PFSK-1 (cell line): ENCODE measurements around the gene ALKBH5.

Experiments
- FOXP2 ChIP-seq: optimal IDR thresholded peaks from 2 replicates; pipeline ENCODE3; 2011; ENCODE audit warnings: borderline replicate concordance, control low read depth, inconsistent platforms; ENCODE audit not compliant: insufficient read depth; ENCODE audit errors: extremely low read length, extremely low read depth
- POLR2AphosphoS5 ChIP-seq: IDR thresholded peaks from 2 replicates; pipeline ENCODE4 v1.6.1; 2012; ENCODE audit warnings: low read depth, mild to moderate bottlenecking, control low read depth, low read length, moderate library complexity
- REST ChIP-seq, 2 experiments: IDR thresholded peaks; 2 replicates each; pipeline versions ENCODE4 v1.6.1 to v1.8.0; 2011 to 2012; ENCODE audit warnings: low read depth in 2 of 2, low read length in 2 of 2, control low read depth in 1 of 2, inconsistent platforms in 1 of 2, mild to moderate bottlenecking in 1 of 2, moderate library complexity in 1 of 2; ENCODE audit not compliant: insufficient read depth in 1 of 2
- SIN3A ChIP-seq: IDR thresholded peaks from 2 replicates; pipeline ENCODE4 v1.6.1; 2012; ENCODE audit warnings: mild to moderate bottlenecking, low read length, moderate library complexity, borderline replicate concordance; ENCODE audit not compliant: insufficient read depth
- TAF1 ChIP-seq: IDR thresholded peaks from 2 replicates; pipeline ENCODE4 v1.6.1; 2012; ENCODE audit warnings: low read length, control low read depth, borderline replicate concordance; ENCODE audit not compliant: insufficient read depth

ALKBH5 gene

GRCh38 chr17:18237461-18237860 is 53.8 kb downstream of the ALKBH5 start:
- TF ChIP-seq REST (IDR thresholded peaks at IDR 0.05; ENCODE audit: insufficient read depth in 1 of 2, low read depth in 2 of 2, low read length in 2 of 2), result no peak

DNA sequence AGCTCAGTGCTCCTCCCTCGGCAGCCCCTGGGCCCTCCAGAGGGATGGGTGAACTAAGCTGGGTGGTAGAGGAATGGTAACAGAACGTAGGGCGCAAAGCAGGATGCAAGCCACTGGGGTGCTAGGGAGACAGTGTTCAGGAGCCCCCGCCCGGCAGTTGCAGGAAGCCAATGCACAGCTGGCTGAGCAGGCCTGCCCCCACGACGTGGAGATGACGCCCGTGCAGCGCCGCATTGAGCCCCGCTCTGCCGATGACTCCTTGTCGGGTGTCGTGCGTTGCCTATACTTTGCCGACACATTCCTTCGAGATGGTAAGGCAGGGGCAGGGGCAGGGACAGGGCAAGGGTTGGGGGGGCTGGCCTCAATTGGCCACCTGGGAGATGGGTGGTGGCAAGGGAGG is 54.7 kb downstream of the ALKBH5 start:
- TF ChIP-seq SIN3A (no peak), TAF1 (no peak), FOXP2 (no peak)

- TF ChIP-seq FOXP2 (no peak), REST (IDR thresholded peaks at IDR 0.05; ENCODE audit: insufficient read depth in 1 of 2, low read depth in 2 of 2, low read length in 2 of 2) (no peak), TAF1 (no peak), POLR2AphosphoS5 (no peak), SIN3A (no peak)
Measured at GRCh38 chr17:18240449-18240848, 56.8 kb downstream of the ALKBH5 start.

- TF ChIP-seq POLR2AphosphoS5 (no peak), SIN3A (no peak), TAF1 (no peak), FOXP2 (no peak), REST (IDR thresholded peaks at IDR 0.05; ENCODE audit: insufficient read depth in 1 of 2, low read depth in 2 of 2, low read length in 2 of 2) (no peak)
Measured at GRCh38 chr17:18241229-18241871, 57.7 kb downstream of the ALKBH5 start.

GRCh38 chr17:18245038-18245776 is 61.6 kb downstream of the ALKBH5 start:
- no peak for TF ChIP-seq TAF1
- no peak for TF ChIP-seq REST (IDR thresholded peaks at IDR 0.05; ENCODE audit: insufficient read depth in 1 of 2, low read depth in 2 of 2, low read length in 2 of 2)
- no peak for TF ChIP-seq POLR2AphosphoS5
- TF ChIP-seq SIN3A, result no peak
- TF ChIP-seq FOXP2, result no peak
